BLaER1 (cell line): Measurements from ENCODE around the gene TWSG1.
"Not testable (repeated sequence)": the region's sequence is repeated elsewhere in the genome, so short reads cannot be mapped to it uniquely, and the experiment has no call there.

Experiments
- H3K27ac ChIP-seq: shearing (Covaris generic); formaldehyde crosslinking; 2 replicates; pipeline ENCODE4 v1.8.1; 2022
- H3K27me3 ChIP-seq: shearing (Covaris generic); formaldehyde crosslinking; 2 replicates; pipeline ENCODE4 v1.8.1; 2022
- H3K36me3 ChIP-seq: shearing (Covaris generic); formaldehyde crosslinking; 2 replicates; pipeline ENCODE4 v1.8.1; 2022
- H3K4me1 ChIP-seq: shearing (Covaris generic); formaldehyde crosslinking; 2 replicates; pipeline ENCODE4 v1.8.1; 2022
- H3K4me2 ChIP-seq: shearing (Covaris generic); formaldehyde crosslinking; 2 replicates; pipeline ENCODE4 v1.8.1; 2022
- H3K4me3 ChIP-seq: shearing (Covaris generic); formaldehyde crosslinking; 2 replicates; pipeline ENCODE4 v1.8.1; 2022
- H3K9ac ChIP-seq: shearing (Covaris generic); formaldehyde crosslinking; 2 replicates; pipeline ENCODE4 v1.8.1; 2022
- H3K9me3 ChIP-seq: shearing (Covaris generic); formaldehyde crosslinking; 2 replicates; pipeline ENCODE4 v1.8.1; 2022
- H4K20me1 ChIP-seq: shearing (Covaris generic); formaldehyde crosslinking; 2 replicates; pipeline ENCODE4 v1.8.1; 2022
- Cebpa-rat ChIP-seq: shearing (Covaris generic); IDR thresholded peaks from 2 replicates; pipeline ENCODE4 v1.8.1; 2022

The TWSG1 gene

GRCh38 chr18:9421096-9421900 lies 86.7 kb downstream of the TWSG1 start:
- Histone ChIP-seq H3K27ac (no peak overlapping the region), H3K9ac (no peak overlapping the region)

GRCh38 chr18:9421901-9422327 lies 87.3 kb downstream of the TWSG1 start:
- H3K4me2 ChIP-seq, result no peak overlapping the region
- H3K4me3 ChIP-seq, result no peak overlapping the region
- peaks cover 27% of the 10 kb centered on the region for H3K9me3 ChIP-seq
- no peak overlapping the region for H3K9ac ChIP-seq
- no peaks in the 10 kb centered on the region for H3K27me3 ChIP-seq
- no peaks in the 10 kb centered on the region for H3K36me3 ChIP-seq
- H3K27ac ChIP-seq, result no peak overlapping the region
- TF ChIP-seq Cebpa-rat, result no peak
- no peaks in the 10 kb centered on the region for H4K20me1 ChIP-seq
- H3K4me1 ChIP-seq, result peaks cover 16% of the 10 kb centered on the region

More at GRCh38 chr18:9421096-9421900, 86.7 kb downstream of the TWSG1 start:
- Histone ChIP-seq H3K4me3 (no peak overlapping the region), H4K20me1 (no peaks in the 10 kb centered on the region), H3K9me3 (peaks cover 27% of the 10 kb centered on the region), H3K4me1 (peaks cover 16% of the 10 kb centered on the region), H3K4me2 (no peak overlapping the region), H3K27me3 (no peaks in the 10 kb centered on the region), H3K36me3 (no peaks in the 10 kb centered on the region)
- TF ChIP-seq Cebpa-rat, result no peak

GRCh38 chr18:9422816-9423519 lies 88.4 kb downstream of the TWSG1 start:
- no peak overlapping the region for H3K9ac ChIP-seq
- no peak overlapping the region for H3K27ac ChIP-seq
- no peak overlapping the region for H3K4me2 ChIP-seq
- H3K36me3 ChIP-seq, result no peaks in the 10 kb centered on the region
- peaks cover 5% of the 10 kb centered on the region for H3K4me1 ChIP-seq
- TF ChIP-seq Cebpa-rat, result no peak
- no peaks in the 10 kb centered on the region for H4K20me1 ChIP-seq
- no peaks in the 10 kb centered on the region for H3K27me3 ChIP-seq
- H3K4me3 ChIP-seq, result no peak overlapping the region
- H3K9me3 ChIP-seq, result peaks cover 27% of the 10 kb centered on the region

- H3K4me1 ChIP-seq, H3K9ac ChIP-seq, H3K27ac ChIP-seq: not testable (repeated sequence)
These were observed 89.1 kb downstream of the TWSG1 start for GRCh38 chr18:9423648-9424047.

GRCh38 chr18:9424235-9424634 lies 89.7 kb downstream of the TWSG1 start:
- H3K9ac ChIP-seq, H3K27me3 ChIP-seq, H3K4me2 ChIP-seq, H4K20me1 ChIP-seq, H3K4me3 ChIP-seq, H3K36me3 ChIP-seq, H3K4me1 ChIP-seq, H3K27ac ChIP-seq: not testable (repeated sequence)
- H3K9me3 ChIP-seq, result peaks cover 27% of the 10 kb centered on the region

More at GRCh38 chr18:9423648-9424047, 89.1 kb downstream of the TWSG1 start:
- H3K9me3 ChIP-seq, result peaks cover 27% of the 10 kb centered on the region
- not testable (repeated sequence) for H3K36me3 ChIP-seq, H3K27me3 ChIP-seq, H3K4me2 ChIP-seq, H3K4me3 ChIP-seq, H4K20me1 ChIP-seq

- Histone ChIP-seq H3K4me1 (no peaks in the 10 kb centered on the region), H3K27me3 (no peaks in the 10 kb centered on the region), H3K36me3 (no peaks in the 10 kb centered on the region), H4K20me1 (no peaks in the 10 kb centered on the region), H3K9me3 (peaks cover 27% of the 10 kb centered on the region), H3K9ac (no peak overlapping the region), H3K27ac (no peak overlapping the region), H3K4me2 (no peak overlapping the region), H3K4me3 (no peak overlapping the region)
- no peak for TF ChIP-seq Cebpa-rat
These were observed 92.2 kb downstream of the TWSG1 start for GRCh38 chr18:9426753-9427152.

GRCh38 chr18:9428301-9428706 lies 93.7 kb downstream of the TWSG1 start:
- Histone ChIP-seq H3K9ac (no peak overlapping the region), H3K4me1 (peaks cover 6% of the 10 kb centered on the region), H3K36me3 (no peaks in the 10 kb centered on the region), H3K27me3 (no peaks in the 10 kb centered on the region), H3K9me3 (peaks cover 29% of the 10 kb centered on the region), H3K4me2 (no peak overlapping the region), H3K27ac (no peak overlapping the region), H4K20me1 (no peaks in the 10 kb centered on the region), H3K4me3 (no peak overlapping the region)
- TF ChIP-seq Cebpa-rat, result no peak

- Histone ChIP-seq H3K4me2 (no peak overlapping the region), H3K27me3 (no peaks in the 10 kb centered on the region), H3K9ac (no peak overlapping the region), H4K20me1 (no peaks in the 10 kb centered on the region), H3K4me3 (no peak overlapping the region), H3K27ac (no peak overlapping the region), H3K9me3 (peaks cover 21% of the 10 kb centered on the region), H3K4me1 (peaks cover 11% of the 10 kb centered on the region), H3K36me3 (no peaks in the 10 kb centered on the region)
- TF ChIP-seq Cebpa-rat, result no peak
These were observed 94.5 kb downstream of the TWSG1 start for GRCh38 chr18:9428862-9429661.

- Histone ChIP-seq H3K9me3 (peaks cover 16% of the 10 kb centered on the region), H3K9ac (no peak overlapping the region), H3K27me3 (no peaks in the 10 kb centered on the region), H4K20me1 (no peaks in the 10 kb centered on the region), H3K27ac (no peak overlapping the region), H3K4me3 (no peak overlapping the region), H3K4me1 (peaks cover 17% of the 10 kb centered on the region), H3K4me2 (no peak overlapping the region), H3K36me3 (no peaks in the 10 kb centered on the region)
- no peak for TF ChIP-seq Cebpa-rat
These were observed 95.1 kb downstream of the TWSG1 start for GRCh38 chr18:9429662-9429993.

GRCh38 chr18:9430315-9430714 lies 95.7 kb downstream of the TWSG1 start:
- not testable (repeated sequence) for H3K36me3 ChIP-seq, H3K27ac ChIP-seq, H3K4me3 ChIP-seq, H3K4me2 ChIP-seq, H3K9ac ChIP-seq, H3K27me3 ChIP-seq, H4K20me1 ChIP-seq, H3K9me3 ChIP-seq
- H3K4me1 ChIP-seq, result peaks cover 17% of the 10 kb centered on the region
